Adrenal gland (tissue), 12 donors: Measurements from ENCODE around the gene HPN. TPM values are rescaled to one million over a fixed set of nuclear protein-coding genes. Genes with fewer than 3 reads are reported as not detected.

Experiments used
- DNase-seq, 7 donors: peaks; one replicate each; pipeline ENCODE4 v3.0.0-alpha.2; 2019 to 2020
- H3K27ac ChIP-seq, 5 donors: fragments of 200-600 bp; sonication (generic) in 4 of 5; 1 replicate in 3 of 5; 2 replicates in 2 of 5; pipeline versions ENCODE4 v1.5.1 to v1.8.0; 2016 to 2020; ENCODE audit warnings: mild to moderate bottlenecking in 1 of 5
- H3K27me3 ChIP-seq: fragments of 200-600 bp; 2 replicates; pipeline ENCODE4 v1.8.0; 2021
- H3K36me3 ChIP-seq, 2 donors: fragments of 200-600 bp; replicated peaks in 1 of 2; 1 replicate in 1 of 2; 2 replicates in 1 of 2; pipeline versions ENCODE4 v1.5.1 to v1.8.0; 2018 to 2022
- H3K4me1 ChIP-seq, 2 donors: fragments of 200-600 bp; replicated peaks in 1 of 2; 1 replicate in 1 of 2; 2 replicates in 1 of 2; pipeline versions ENCODE4 v1.5.1 to v1.8.0; 2018 to 2021
- H3K4me3 ChIP-seq, 4 donors: fragments of 200-600 bp; sonication (generic) in 3 of 4; one replicate each; pipeline ENCODE4 v1.5.1; 2016 to 2018
- H3K9me3 ChIP-seq, 3 donors: fragments of 200-600 bp; sonication (generic) in 1 of 3; replicated peaks in 1 of 3; 1 replicate in 2 of 3; 2 replicates in 1 of 3; pipeline versions ENCODE4 v1.5.1 to v1.8.0; 2016 to 2021
- POLR2A ChIP-seq, 2 donors: fragments of 450-650 bp; IDR thresholded peaks; one replicate each; pipeline ENCODE4 v1.6.1; 2017; ENCODE audit warnings: antibody characterized with exemption in 2 of 2, mild to moderate bottlenecking in 2 of 2, moderate library complexity in 1 of 2
- WGBS, 4 donors: extraction: QIAGEN DNeasy Blood & Tissue Kit in 2 of 4; methylation state at CpG; one replicate each; pipeline versions ENCODE4 v1.1.5 to v1.1.7; 2013 to 2017; 5-methylcytosine and 5-hydroxymethylcytosine counted together
- intact Hi-C, 2 donors: fragments of 100-400 bp; cut with DNase I; formaldehyde crosslinking; loops; one replicate each; pipeline versions ENCODE4 v1.14.1 to v1.15.0; 2022 to 2023
- polyA plus RNA-seq, 3 donors: library from polyadenylated mRNA; stranded (reverse); fragments of 200-250 nt in 2 of 3; fragments of 350-450 nt in 1 of 3; fragmentation: Illumina TruSeq in 1 of 3; extraction: RNeasy Lipid Tissue Mini Kit (QIAGEN cat#74804) in 1 of 3; gene quantifications; one replicate each; pipeline ENCODE4 v1.2.3, GENCODE V29; 2013 to 2014
- total RNA-seq, 9 donors: library from RNA; depleted of rRNA in 4 of 9; stranded (reverse); fragments of >200 nt in 4 of 9; fragments of 120-200 nt in 1 of 9; fragmentation: NEBNext Ultra II Directional in 1 of 9; extraction: Animal tissue kit (Norgen Biotek cat#: 25700) in 1 of 9; gene quantifications; one replicate each; pipeline versions ENCODE4 v1.1.0 to v1.2.4, GENCODE V29; 2013 to 2023
- TF ChIP-seq, protein P1 (sequence below), 6 experiments: fragments of 450-650 bp in 4 of 6; fragments of 200-600 bp in 2 of 6; sonication (generic) in 1 of 6; IDR thresholded peaks; 1 replicate in 5 of 6; 2 replicates in 1 of 6; pipeline versions ENCODE4 v1.5.1 to v1.8.0; 2016 to 2021; ENCODE audit warnings: antibody characterized with exemption in 6 of 6, mild to moderate bottlenecking in 2 of 6, moderate library complexity in 1 of 6
- donor health status: healthy with polysubstance abuse.
- donor health status: Bipolar disorder and iron deficiency.
- donor health status: DM: yes; HTN: yes; CAD: no.
- donor health status: DM: no; HTN: no; CAD: no.
- donor health status: DM: no; HTN: no; CAD: no.
- donor health status: DM: yes; HTN: yes; CAD: no.

Gene HPN
- total and polyA plus RNA-seq, 12 donors = 0.20 to 2.6 (median 0.88) TPM; not detected in 2

DNA sequence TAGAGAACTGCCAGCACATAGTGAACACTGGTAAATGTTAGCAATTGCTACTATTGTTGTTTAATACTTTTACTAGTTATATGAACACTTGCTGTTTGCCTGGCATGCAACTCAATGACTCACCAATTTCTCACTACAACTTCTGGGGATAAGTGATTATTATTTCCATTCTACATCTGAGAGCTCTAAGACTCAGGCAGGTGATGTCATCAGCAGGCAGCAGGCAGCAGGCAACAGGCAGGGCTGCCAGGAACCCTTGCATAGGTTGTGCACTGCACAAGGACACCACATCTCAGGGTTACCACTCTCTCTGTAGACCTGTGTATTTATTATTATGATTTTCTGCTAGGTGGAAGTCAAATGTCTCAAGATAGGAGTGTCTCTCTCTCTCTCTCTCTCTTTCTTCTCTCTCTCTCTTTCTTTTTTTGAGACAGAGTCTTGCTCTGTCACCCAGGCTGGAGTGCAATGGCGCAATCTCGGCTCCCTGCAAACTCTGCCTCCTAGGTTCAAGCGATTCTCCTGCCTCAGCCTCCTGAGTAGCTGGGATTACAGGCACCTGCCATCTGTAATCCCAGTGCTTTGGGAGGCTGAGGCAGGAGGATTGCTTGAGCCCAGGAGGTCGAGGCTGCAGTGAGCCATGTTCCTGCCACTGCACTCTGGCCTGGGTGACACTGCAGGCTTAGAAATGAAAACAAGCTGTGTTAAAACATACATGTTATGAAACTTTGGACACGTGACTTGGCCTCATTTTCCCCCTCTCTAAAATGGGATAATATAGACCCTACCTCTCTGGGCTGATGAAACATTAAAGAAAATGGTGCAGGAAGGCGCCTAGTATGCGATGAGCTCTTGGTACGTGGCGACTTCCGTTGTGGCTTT is 22.7 kb downstream of the HPN start:
- H3K36me3 ChIP-seq = no peaks in the 10 kb centered on the region
- H3K27me3 ChIP-seq = peaks cover 3% of the 10 kb centered on the region
- WGBS, 4 donors = 74 to 83% (median 78%) methylated on average over 9 to 10 of the region's 10 CpGs
- peak in 3 of 7 donors; percentile 48 to 71 (median 48) for DNase-seq
- no peaks in the 10 kb centered on the region for H3K9me3 ChIP-seq
- no peak overlapping the region for H3K4me3 ChIP-seq
- TF ChIP-seq POLR2A (IDR thresholded peaks at IDR 0.05) = no peak
- TF ChIP-seq, protein P1, sequence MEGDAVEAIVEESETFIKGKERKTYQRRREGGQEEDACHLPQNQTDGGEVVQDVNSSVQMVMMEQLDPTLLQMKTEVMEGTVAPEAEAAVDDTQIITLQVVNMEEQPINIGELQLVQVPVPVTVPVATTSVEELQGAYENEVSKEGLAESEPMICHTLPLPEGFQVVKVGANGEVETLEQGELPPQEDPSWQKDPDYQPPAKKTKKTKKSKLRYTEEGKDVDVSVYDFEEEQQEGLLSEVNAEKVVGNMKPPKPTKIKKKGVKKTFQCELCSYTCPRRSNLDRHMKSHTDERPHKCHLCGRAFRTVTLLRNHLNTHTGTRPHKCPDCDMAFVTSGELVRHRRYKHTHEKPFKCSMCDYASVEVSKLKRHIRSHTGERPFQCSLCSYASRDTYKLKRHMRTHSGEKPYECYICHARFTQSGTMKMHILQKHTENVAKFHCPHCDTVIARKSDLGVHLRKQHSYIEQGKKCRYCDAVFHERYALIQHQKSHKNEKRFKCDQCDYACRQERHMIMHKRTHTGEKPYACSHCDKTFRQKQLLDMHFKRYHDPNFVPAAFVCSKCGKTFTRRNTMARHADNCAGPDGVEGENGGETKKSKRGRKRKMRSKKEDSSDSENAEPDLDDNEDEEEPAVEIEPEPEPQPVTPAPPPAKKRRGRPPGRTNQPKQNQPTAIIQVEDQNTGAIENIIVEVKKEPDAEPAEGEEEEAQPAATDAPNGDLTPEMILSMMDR (IDR thresholded peaks at IDR 0.05) = no peak
- intact Hi-C loops = loop anchor here in 1 of 2 donors (10.0 kb wide), 1 partner anchor 71 kb away; the partner anchor contains the start of genes FXYD1 and LGI4
- no peak overlapping the region for H3K27ac ChIP-seq
- no peaks in the 10 kb centered on the region for H3K4me1 ChIP-seq

DNA sequence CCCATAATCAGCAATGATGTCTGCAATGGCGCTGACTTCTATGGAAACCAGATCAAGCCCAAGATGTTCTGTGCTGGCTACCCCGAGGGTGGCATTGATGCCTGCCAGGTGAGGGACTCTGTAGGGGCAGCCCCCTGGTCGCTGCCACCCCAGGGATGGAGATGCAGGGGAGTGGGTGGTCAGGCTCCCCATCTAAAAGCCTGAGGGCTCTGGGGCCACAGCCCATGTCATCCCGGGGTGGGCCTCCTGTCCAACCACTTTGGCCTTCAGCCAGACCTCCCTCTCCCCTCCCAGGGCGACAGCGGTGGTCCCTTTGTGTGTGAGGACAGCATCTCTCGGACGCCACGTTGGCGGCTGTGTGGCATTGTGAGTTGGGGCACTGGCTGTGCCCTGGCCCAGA is 24.1 kb downstream of the HPN start:
- Histone ChIP-seq H3K4me3 (no peak overlapping the region), H3K9me3 (no peaks in the 10 kb centered on the region), H3K4me1 (no peaks in the 10 kb centered on the region), H3K36me3 (no peaks in the 10 kb centered on the region), H3K27me3 (no peaks in the 10 kb centered on the region), H3K27ac (no peak overlapping the region)
- WGBS, 4 donors = 71 to 88% (median 83%) methylated on average over 4 to 10 of the region's 10 CpGs
- no peak for DNase-seq
- TF ChIP-seq, protein P1 (IDR thresholded peaks at IDR 0.05) = no peak
- TF ChIP-seq POLR2A (IDR thresholded peaks at IDR 0.05) = no peak
- intact Hi-C loops = loop anchor here in 1 of 2 donors (10.0 kb wide), 1 partner anchor 69 kb away; the partner anchor contains the start of genes FXYD1 and LGI4

DNA sequence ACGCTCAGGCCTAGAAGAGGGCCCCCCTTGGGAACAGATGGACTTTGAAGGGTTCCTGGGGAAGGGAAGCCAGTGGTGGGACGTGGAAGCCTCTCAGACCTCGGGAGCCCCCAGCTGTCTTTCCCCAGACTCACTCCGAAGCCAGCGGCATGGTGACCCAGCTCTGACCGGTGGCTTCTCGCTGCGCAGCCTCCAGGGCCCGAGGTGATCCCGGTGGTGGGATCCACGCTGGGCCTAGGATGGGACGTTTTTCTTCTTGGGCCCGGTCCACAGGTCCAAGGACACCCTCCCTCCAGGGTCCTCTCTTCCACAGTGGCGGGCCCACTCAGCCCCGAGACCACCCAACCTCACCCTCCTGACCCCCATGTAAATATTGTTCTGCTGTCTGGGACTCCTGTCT is 24.6 kb downstream of the HPN start:
- DNase-seq = no peak
- TF ChIP-seq, protein P1 (IDR thresholded peaks at IDR 0.05) = no peak
- no peak for TF ChIP-seq POLR2A (IDR thresholded peaks at IDR 0.05)
- H3K27me3 ChIP-seq = no peaks in the 10 kb centered on the region
- H3K27ac ChIP-seq = no peak overlapping the region
- no peaks in the 10 kb centered on the region for H3K9me3 ChIP-seq
- 76 to 91% (median 85%) methylated on average over 15 of the region's 15 CpGs for WGBS, 4 donors
- intact Hi-C loops = loop anchor here in 1 of 2 donors (10.0 kb wide), 1 partner anchor 69 kb away; the partner anchor contains the start of genes FXYD1 and LGI4
- no peak overlapping the region for H3K4me3 ChIP-seq
- H3K36me3 ChIP-seq = no peaks in the 10 kb centered on the region
- H3K4me1 ChIP-seq = no peaks in the 10 kb centered on the region

GRCh38 chr19:35066691-35067563 is 25.4 kb downstream of the HPN start:
- Histone ChIP-seq H3K36me3 (no peaks in the 10 kb centered on the region), H3K27me3 (no peaks in the 10 kb centered on the region), H3K9me3 (no peaks in the 10 kb centered on the region), H3K27ac (no peak overlapping the region), H3K4me1 (no peaks in the 10 kb centered on the region), H3K4me3 (no peak overlapping the region)
- TF ChIP-seq POLR2A (IDR thresholded peaks at IDR 0.05) = no peak
- TF ChIP-seq, protein P1 (IDR thresholded peaks at IDR 0.05) = peak; percentile 81 to 91 (median 86)
- peak; percentile 81 to 91 (median 85) for DNase-seq
- 18 to 23% (median 21%) methylated on average over 13 to 14 of the region's 14 CpGs for WGBS, 4 donors
- intact Hi-C loops = loop anchor here in 1 of 2 donors (10.0 kb wide), 1 partner anchor 68 kb away; the partner anchor contains the start of genes FXYD1 and LGI4
